ENCODE measurements around the gene HOMER1.
A peak's percentile ranks its signal among the peaks of the same experiment; 100 is the strongest.
"Not testable (repeated sequence)": the region's sequence is repeated elsewhere in the genome, so short reads cannot be mapped to it uniquely, and the experiment has no call there.

The HOMER1 gene

GRCh38 chr5:79395296-79395695 lies 118.6 kb downstream of the HOMER1 start:
- TF ChIP-seq CTCF (IDR thresholded peaks at IDR 0.05; ENCODE audit: low read length, missing control alignments): no peak

DNA sequence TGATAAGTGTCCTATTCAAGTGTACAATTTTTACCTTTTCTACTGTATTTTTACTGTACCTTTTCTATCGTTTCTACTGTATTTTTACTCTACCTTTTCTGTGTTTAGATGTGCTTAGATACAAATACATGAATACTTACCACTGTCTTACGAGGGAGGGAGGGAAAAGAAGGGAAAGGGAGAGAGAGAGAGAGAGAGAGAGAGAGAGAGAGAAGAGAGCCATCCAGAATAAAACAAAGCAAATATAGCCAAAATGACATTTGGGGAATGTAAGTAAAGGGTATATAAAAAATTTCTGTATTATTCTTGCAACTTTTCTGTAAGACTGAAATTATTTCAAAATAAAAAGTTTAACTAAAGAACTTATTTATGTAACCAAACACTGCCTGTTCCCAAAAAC lies 121.2 kb downstream of the HOMER1 start:
- no peak for DNase-seq (ENCODE audit: low read depth)
- TF ChIP-seq CTCF (IDR thresholded peaks at IDR 0.05; ENCODE audit: low read length, missing control alignments): no peak
- H3K4me3 ChIP-seq (replicated peaks; ENCODE audit: low read depth, low read length): no peak overlapping the region

More at GRCh38 chr5:79395296-79395695, 118.6 kb downstream of the HOMER1 start:
- no peak for DNase-seq (ENCODE audit: low read depth)
- no peak overlapping the region for H3K4me3 ChIP-seq (replicated peaks; ENCODE audit: low read depth, low read length)

GRCh38 chr5:79386679-79387078 lies 127.3 kb downstream of the HOMER1 start:
- no peak for TF ChIP-seq CTCF (IDR thresholded peaks at IDR 0.05; ENCODE audit: low read length, missing control alignments)
- DNase-seq (ENCODE audit: low read depth): no peak
- H3K4me3 ChIP-seq (replicated peaks; ENCODE audit: low read depth, low read length): no peak overlapping the region

DNA sequence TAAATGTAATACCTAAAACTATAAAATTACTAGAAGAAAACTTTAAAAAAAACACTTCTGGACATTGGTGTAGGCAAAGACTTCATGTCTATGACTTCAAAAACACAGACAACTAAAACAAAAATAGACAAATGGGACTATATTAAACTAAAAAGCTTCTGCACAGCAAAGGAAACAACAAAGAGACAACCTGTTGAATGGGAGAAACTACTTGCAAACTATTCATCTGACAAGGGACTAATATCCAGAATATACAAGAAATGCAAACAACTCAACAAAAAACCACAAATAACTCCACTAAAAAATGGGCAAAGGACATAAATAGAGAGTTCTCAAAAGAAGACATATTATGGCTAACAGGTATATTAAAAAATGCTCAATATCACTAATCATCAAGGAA lies 128.8 kb downstream of the HOMER1 start:
- DNase-seq (ENCODE audit: low read depth); H3K4me3 ChIP-seq (replicated peaks; ENCODE audit: low read depth, low read length): not testable (repeated sequence)

DNA sequence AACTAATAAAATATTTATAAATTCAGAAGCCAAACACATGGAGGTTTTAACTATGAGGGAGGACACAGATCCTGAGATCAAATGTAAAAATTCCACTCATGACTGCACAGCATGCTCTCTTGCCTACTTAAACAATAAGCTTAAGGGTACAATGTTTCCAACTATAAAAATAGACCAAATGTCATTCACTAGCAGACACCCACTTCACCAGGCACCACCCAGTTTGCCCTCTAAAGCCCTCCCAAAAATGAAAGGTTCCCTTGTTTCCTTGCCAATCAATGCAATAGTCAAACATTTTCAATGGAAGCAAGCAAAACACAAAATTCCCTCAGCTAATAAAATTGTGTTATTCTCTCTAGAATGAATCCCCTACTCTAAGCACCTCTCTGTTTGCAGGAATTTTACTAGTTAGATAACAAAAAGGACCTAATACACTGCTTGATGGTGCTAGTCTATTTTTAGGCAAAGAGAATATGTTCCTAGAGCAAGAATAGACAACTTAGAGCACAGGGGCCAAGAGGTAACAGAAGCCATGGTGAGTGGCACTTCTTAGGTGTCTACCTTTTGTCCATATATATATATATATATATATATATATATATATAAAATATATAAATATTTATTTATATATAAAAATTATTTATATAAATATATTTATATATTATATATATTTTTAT lies 135.3 kb downstream of the HOMER1 start:
- TF ChIP-seq CTCF (IDR thresholded peaks at IDR 0.05; ENCODE audit: low read length, missing control alignments): no peak
- DNase-seq (ENCODE audit: low read depth): no peak
- H3K4me3 ChIP-seq (replicated peaks; ENCODE audit: low read depth, low read length): no peak overlapping the region

GRCh38 chr5:79357398-79357797 lies 156.5 kb downstream of the HOMER1 start:
- no peak overlapping the region for H3K4me3 ChIP-seq (replicated peaks; ENCODE audit: low read depth, low read length)
- peak; percentile 22 for DNase-seq (ENCODE audit: low read depth)
- TF ChIP-seq CTCF (IDR thresholded peaks at IDR 0.05; ENCODE audit: low read length, missing control alignments): no peak

DNA sequence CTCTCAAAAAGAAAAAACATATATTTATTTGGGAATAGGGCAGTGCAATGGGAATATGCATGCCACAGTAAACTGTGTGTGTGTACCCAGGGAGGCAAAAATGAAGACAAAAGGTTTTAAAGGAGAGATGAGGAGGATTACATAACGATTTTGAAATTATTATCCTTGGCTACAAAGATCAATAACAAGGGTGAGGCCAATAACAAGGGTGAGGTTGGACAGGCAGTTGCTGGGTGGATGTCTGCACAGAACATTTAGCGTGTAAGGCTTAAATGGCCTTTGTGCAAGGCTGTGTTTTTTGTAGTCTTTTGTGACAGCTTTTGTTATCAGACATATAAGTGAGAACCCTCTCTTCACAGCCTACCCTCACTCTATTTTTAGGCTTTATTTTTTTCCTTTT lies 164.1 kb downstream of the HOMER1 start:
- no peak overlapping the region for H3K4me3 ChIP-seq (replicated peaks; ENCODE audit: low read depth, low read length)
- TF ChIP-seq CTCF (IDR thresholded peaks at IDR 0.05; ENCODE audit: low read length, missing control alignments): no peak
- no peak for DNase-seq (ENCODE audit: low read depth)

Measured in fibroblast of pulmonary artery (primary cell).